Activated CD4-positive, alpha-beta memory T cell treated with anti-CD3 and anti-CD28 coated beads for 36 hours (primary cell): Measurements from ENCODE around the gene AARS2. TPM values are rescaled to one million over a fixed set of nuclear protein-coding genes. Genes with fewer than 3 reads are reported as not detected.
A peak's percentile ranks its signal among the peaks of the same experiment; 100 is the strongest.

Experiments
- CTCF ChIA-PET: fragments of 350-600 bp; sonication (Branson Sonifier 250); formaldehyde crosslinking; loops from one replicate; lab custom pipeline; 2021; ENCODE audit warnings: antibody characterized with exemption, inconsistent platforms; lab: Charles Lee
- POLR2A ChIA-PET: fragments of 350-600 bp; sonication (Branson Sonifier 250); formaldehyde crosslinking; loops from one replicate; lab custom pipeline; 2021; ENCODE audit warnings: antibody characterized with exemption; lab: Charles Lee
- DNase-seq: peaks from one replicate; pipeline ENCODE4 v3.0.0-alpha.2; 2020
- H3K27ac Mint-ChIP-seq: one replicate; pipeline ENCODE4 v1.8.0; 2021; ENCODE audit warnings: mixed read lengths
- H3K27me3 Mint-ChIP-seq: one replicate; pipeline ENCODE4 v1.8.0; 2021; ENCODE audit warnings: mixed read lengths
- H3K36me3 Mint-ChIP-seq: one replicate; pipeline ENCODE4 v1.8.0; 2021; ENCODE audit warnings: mixed read lengths
- H3K4me1 Mint-ChIP-seq: one replicate; pipeline ENCODE4 v1.8.0; 2021; ENCODE audit warnings: low read depth, mixed read lengths
- H3K4me3 Mint-ChIP-seq: one replicate; pipeline ENCODE4 v1.8.0; 2021; ENCODE audit warnings: mild to moderate bottlenecking, mixed read lengths
- H3K9me3 Mint-ChIP-seq: one replicate; pipeline ENCODE4 v1.8.0; 2021; ENCODE audit warnings: mixed read lengths
- intact Hi-C: fragments of 100-400 bp; cut with micrococcal nuclease; formaldehyde crosslinking; loops from one replicate; pipeline ENCODE4 v1.15.1; 2023
- total RNA-seq, 2 experiments: library from RNA; stranded (reverse); gene quantifications; one replicate each; pipeline ENCODE4 v1.2.3, GENCODE V29; 2021

The AARS2 gene
- total RNA-seq, 2 experiments from 2014 or later: 16.3 to 16.5 TPM

DNA sequence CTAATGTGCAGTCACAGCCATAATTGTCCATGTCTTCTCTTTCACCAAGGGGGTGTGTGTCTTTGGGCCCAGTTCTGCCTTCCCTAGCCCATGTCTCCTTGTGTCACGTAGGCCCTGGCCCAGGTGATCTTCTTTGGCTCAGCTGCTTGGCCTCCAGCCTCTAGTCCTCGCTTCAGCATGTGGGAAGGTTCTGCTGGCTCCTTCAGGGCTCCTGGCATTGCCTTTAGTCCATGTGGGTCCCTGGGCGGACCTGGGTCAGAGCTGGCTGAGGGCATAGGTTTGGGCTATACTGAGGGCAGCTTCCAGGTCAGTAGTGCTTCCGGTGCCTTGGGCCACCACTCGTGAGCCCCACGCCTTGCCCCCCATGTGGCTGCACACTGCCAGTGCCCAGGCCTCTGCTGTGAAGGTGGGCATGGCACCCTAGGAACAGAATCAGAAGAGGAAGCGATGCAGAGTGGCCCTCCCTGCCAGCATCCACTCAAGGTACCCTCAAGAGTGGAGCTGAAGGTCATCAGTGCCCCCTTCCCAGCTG lies 12.8 kb downstream of the AARS2 start:
- Mint-ChIP-seq H3K27ac (no peak overlapping the region), H3K4me3 (no peak overlapping the region), H3K27me3 (peaks cover 20% of the 10 kb centered on the region), H3K4me1 (peaks cover 6% of the 10 kb centered on the region), H3K9me3 (no peaks in the 10 kb centered on the region), H3K36me3 (peaks cover 30% of the 10 kb centered on the region)
- intact Hi-C loops: no loop called here
- CTCF ChIA-PET: interaction anchor here (1.0 to 6.2 kb wide), 2 partner anchors 13 to 32 kb away, joined by 3 to 44 read pairs; partner anchors contain the start of gene AARS2
- no peak for DNase-seq
- POLR2A ChIA-PET: interaction anchor here (0.8 kb wide), 1 partner anchor 89 kb away, joined by 3 read pairs; no protein-coding TSS in a partner anchor

DNA sequence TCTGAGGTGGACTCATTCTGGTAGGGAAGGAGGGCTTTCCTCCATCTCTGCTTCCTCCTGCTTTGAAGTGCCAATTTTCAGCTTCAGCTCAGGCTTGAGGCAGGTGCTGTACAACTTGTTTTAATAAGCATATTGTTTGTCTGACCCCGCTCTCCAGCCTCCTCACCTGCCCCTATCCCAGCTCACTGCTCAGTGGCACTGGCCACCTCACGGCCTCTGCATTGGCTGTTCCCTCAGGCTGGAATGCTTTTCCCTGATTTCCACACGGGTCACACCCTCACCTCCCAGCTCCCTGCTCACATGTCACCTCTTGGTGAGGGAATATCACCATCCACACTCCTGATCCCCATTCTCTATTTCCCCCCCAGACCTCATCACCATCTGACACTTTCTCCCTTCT lies 14.3 kb downstream of the AARS2 start:
- intact Hi-C loops: no loop called here
- POLR2A ChIA-PET: interaction anchor here (0.6 to 1.4 kb wide), 4 partner anchors 34 to 741 kb away, joined by 3 read pairs; no protein-coding TSS in a partner anchor
- CTCF ChIA-PET: interaction anchor here (1.0 to 4.1 kb wide), 4 partner anchors 12 to 40 kb away, joined by 3 to 29 read pairs (median 5); partner anchors contain the start of gene AARS2
- Mint-ChIP-seq H3K9me3 (no peaks in the 10 kb centered on the region), H3K4me1 (peaks cover 6% of the 10 kb centered on the region), H3K4me3 (no peak overlapping the region), H3K27ac (no peak overlapping the region), H3K36me3 (peaks cover 29% of the 10 kb centered on the region), H3K27me3 (peaks cover 25% of the 10 kb centered on the region)
- DNase-seq: no peak

- H3K27ac Mint-ChIP-seq: no peak overlapping the region
- no peaks in the 10 kb centered on the region for H3K9me3 Mint-ChIP-seq
- DNase-seq: no peak
- intact Hi-C loops: no loop called here
- H3K4me3 Mint-ChIP-seq: peak overlapping the region; percentile 46
- ChIA-PET POLR2A (interaction anchor here (1.0 to 1.4 kb wide), 2 partner anchors 34 to 43 kb away, joined by 3 read pairs; no protein-coding TSS in a partner anchor), CTCF (interaction anchor here (0.7 to 4.1 kb wide), 5 partner anchors 13 to 40 kb away, joined by 3 to 29 read pairs (median 4); partner anchors contain the start of genes AARS2 and TMEM151B)
- H3K4me1 Mint-ChIP-seq: peaks cover 6% of the 10 kb centered on the region
- peaks cover 30% of the 10 kb centered on the region for H3K27me3 Mint-ChIP-seq
- H3K36me3 Mint-ChIP-seq: peaks cover 24% of the 10 kb centered on the region
These were observed 14.9 kb downstream of the AARS2 start for GRCh38 chr6:44298055-44298803.

DNA sequence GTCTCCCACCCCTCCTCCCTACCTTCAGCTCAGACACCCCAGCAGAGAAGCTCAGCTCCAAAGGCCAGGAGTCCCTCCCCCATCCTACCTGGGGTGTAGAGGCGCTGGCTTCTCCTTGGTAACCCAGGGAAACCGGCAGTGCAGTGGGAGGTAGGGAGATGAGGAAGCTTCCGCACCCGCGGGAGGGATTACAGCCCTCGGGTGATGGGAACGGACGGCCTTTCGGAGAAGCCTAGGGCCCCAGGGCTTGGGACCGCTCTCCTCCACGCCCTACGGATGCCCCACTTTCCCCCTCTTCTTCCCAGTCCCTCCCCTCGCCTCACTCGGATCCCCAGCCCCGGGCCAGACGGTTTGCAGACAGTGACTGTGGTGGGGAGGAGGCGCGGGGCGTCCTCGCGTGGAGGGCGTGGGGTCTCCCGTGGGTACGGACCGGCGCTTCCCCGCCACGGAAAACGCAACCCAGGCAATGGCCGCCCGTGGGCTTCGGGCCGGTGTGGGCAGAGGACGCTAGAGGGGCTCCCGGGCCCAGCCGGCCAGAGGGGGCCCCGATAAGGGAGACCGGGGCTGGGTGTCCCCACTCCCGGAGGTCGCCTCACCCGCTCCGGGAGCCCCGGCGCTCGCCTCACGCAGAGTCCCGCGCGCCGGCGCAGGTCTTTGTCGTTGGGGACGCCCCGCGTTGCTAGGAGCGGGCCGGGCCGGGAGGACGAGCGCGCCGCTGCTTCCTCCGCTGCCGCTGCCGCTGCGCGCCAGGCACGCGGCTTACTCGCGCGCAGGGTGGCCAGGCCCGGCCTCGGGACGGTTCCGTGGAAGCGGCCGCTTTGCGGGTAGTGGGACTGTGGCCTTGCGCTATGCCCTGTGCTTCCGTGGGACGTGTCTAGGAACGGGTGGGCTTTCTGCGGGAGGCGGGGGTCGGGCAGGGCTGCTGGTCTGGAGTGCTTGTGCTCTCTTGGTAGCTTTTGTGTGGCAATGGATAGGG lies 15.8 kb downstream of the AARS2 start:
- Mint-ChIP-seq H3K27me3 (peaks cover 34% of the 10 kb centered on the region), H3K4me1 (peaks cover 6% of the 10 kb centered on the region), H3K36me3 (peaks cover 19% of the 10 kb centered on the region), H3K9me3 (no peaks in the 10 kb centered on the region), H3K4me3 (peak overlapping the region; percentile 53), H3K27ac (no peak overlapping the region)
- POLR2A ChIA-PET: interaction anchor here (1.0 to 1.4 kb wide), 4 partner anchors 29 to 42 kb away, joined by 3 read pairs; no protein-coding TSS in a partner anchor
- DNase-seq: peak; percentile 64
- CTCF ChIA-PET: interaction anchor here (0.7 to 4.1 kb wide), 6 partner anchors 9 to 41 kb away, joined by 3 to 29 read pairs (median 10); partner anchors contain the start of genes AARS2 and TMEM151B
- intact Hi-C loops: no loop called here

DNA sequence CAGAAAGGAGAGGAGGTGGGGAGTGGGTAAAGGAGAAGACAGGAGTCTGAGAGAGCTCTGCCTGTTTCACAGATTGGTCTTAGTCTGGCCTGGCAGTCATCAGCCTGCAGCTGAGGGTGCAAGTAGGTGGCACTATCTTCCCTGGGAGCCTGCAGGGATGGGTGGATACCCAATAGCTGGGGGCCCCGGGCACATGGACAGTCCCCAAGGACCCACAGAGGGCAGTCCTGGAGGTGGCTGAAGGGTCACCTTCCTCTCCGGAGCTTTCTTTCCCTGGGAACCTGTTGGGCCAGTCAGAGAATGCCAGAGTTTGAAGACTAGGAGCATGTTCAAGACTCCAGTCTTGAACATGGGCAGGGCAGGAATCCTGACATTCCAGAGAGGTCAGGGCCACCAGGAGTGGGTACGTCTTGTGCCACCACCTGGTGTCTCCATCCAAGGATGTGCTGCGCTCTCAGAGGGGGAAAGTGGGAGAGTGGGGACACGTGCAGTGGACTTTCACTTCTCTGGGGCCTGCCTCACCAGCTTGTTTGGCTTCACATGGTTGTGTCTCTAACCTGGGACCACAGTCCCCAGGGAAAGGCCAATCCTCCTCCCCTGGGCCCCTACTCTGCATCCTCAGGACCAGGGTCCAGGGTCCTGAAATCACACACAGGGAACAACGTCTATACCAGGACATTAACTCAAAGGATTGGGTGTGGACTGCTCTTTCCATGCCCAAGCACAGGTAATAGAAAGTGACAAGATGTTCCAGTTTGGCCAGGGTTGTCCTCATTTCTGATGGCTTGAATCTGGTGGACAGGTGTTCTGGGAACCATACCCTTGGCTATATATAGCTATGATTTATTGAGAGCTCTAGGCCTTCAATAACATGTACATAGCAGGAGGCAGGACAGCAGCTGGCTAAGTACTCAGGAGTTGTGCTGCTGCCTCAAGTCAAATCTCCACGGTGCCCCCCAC lies 18.0 kb downstream of the AARS2 start:
- no peak for DNase-seq
- ChIA-PET CTCF (interaction anchor here (0.5 to 4.1 kb wide), 7 partner anchors 11 to 524 kb away, joined by 3 to 29 read pairs (median 4); partner anchors contain the start of gene AARS2), POLR2A (interaction anchor here (1.0 kb wide), 1 partner anchor 11 kb away, joined by 3 read pairs; no protein-coding TSS in a partner anchor)
- H3K4me3 Mint-ChIP-seq: no peak overlapping the region
- peaks cover 6% of the 10 kb centered on the region for H3K4me1 Mint-ChIP-seq
- H3K27me3 Mint-ChIP-seq: peaks cover 51% of the 10 kb centered on the region
- no peaks in the 10 kb centered on the region for H3K9me3 Mint-ChIP-seq
- H3K36me3 Mint-ChIP-seq: peaks cover 4% of the 10 kb centered on the region
- intact Hi-C loops: no loop called here
- H3K27ac Mint-ChIP-seq: no peak overlapping the region

DNA sequence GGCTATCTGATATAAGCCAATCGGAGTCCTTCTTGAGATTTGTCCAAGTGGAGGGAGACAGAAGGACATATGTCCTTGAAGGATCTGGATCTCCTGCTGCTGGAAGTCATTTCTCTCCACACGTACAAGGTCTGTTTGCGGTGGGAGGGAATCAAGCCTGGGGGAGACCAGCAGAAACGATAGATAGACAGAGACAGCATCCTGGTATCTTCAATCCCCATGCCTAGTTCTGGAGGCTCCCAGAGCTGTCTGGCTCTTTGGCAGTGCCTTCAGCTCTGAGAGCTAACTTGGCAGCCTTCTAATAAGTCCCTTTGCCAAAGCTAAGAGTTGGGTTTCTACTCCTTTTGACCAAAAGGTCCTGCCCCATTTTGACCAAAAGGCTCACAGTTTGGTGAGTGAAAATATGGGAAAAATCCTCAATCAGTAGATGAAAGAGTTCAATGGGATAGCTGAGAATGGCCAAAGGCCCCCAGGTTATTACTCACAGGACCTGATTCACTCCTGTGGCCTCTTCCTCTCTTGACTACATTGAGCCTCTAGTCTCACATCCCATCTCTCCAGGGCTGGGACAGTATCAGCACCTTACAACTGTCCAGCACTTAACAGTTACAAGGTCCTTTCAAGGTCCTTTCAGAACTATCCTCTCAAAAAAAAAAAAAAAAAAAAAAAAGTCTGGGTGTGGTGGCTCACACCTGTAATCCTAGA lies 20.3 kb downstream of the AARS2 start:
- no peak for DNase-seq
- POLR2A ChIA-PET: interaction anchor here (0.6 kb wide), 1 partner anchor 14 kb away, joined by 3 read pairs; no protein-coding TSS in a partner anchor

DNA sequence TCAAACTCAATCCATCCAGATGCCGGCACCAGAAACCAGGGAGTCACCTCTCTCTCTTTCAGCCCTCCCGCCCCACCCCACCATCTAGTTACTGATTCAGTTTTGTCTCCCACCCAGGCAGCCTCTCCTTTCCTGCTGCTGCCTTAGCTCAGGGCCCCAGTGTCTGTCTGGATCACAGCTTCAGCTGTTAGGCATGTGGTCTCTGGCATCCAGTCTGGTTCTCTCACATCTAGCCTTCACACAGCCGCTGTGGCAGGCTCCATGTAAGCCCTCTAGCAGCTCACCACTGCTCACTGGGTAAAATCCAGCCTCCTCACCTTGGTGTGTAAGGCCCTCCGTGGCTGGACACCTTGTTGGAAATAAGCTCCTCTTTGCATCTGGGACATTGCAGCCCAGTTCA lies 21.3 kb downstream of the AARS2 start:
- Mint-ChIP-seq H3K27me3 (peaks cover 64% of the 10 kb centered on the region), H3K4me1 (no peaks in the 10 kb centered on the region), H3K9me3 (no peaks in the 10 kb centered on the region), H3K36me3 (no peaks in the 10 kb centered on the region), H3K27ac (no peak overlapping the region), H3K4me3 (no peak overlapping the region)
- no peak for DNase-seq
- CTCF ChIA-PET: interaction anchor here (0.9 to 2.0 kb wide), 5 partner anchors 12 to 48 kb away, joined by 3 to 7 read pairs (median 3); partner anchors contain the start of gene AARS2
- intact Hi-C loops: no loop called here
- POLR2A ChIA-PET: no interaction called here

More for the DNA sequence above, 20.3 kb downstream of the AARS2 start:
- intact Hi-C loops: no loop called here
- Mint-ChIP-seq H3K9me3 (no peaks in the 10 kb centered on the region), H3K27ac (no peak overlapping the region), H3K4me1 (peaks cover 2% of the 10 kb centered on the region), H3K36me3 (no peaks in the 10 kb centered on the region), H3K27me3 (peaks cover 62% of the 10 kb centered on the region), H3K4me3 (no peak overlapping the region)
- CTCF ChIA-PET: interaction anchor here (0.7 to 2.0 kb wide), 7 partner anchors 11 to 124 kb away, joined by 3 to 7 read pairs (median 4); partner anchors contain the start of gene AARS2

DNA sequence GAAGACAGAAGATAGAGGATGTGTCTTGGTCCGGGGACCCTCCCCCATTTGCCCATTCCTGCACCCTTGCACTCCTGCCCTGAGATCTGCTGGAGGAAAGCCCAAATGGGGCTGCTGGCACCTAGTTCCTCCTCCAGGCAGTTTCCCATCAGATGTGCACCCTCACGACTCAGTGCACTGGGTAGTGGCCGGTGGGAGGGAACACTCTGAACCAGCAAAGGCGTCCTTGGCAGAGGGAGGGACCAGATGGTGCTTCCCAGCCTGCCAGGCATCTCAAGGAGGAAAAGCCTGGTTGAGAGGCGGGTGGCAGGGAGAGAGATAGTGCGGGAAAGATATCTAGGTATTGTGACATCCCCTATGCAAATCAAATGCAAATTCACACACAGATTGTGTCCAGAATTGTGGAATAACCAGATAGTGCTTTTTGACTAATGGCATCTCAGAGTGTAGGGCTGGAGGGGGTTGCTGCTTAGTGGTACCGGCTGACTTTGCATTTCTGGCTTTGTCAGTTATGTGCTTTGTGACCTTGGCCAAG lies 23.4 kb downstream of the AARS2 start:
- H3K9me3 Mint-ChIP-seq: no peaks in the 10 kb centered on the region
- ChIA-PET POLR2A (interaction anchor here (0.6 kb wide), 1 partner anchor 267 kb away, joined by 3 read pairs; no protein-coding TSS in a partner anchor), CTCF (no interaction called here)
- H3K4me3 Mint-ChIP-seq: no peak overlapping the region
- H3K36me3 Mint-ChIP-seq: no peaks in the 10 kb centered on the region
- no peaks in the 10 kb centered on the region for H3K4me1 Mint-ChIP-seq
- no peak overlapping the region for H3K27ac Mint-ChIP-seq
- H3K27me3 Mint-ChIP-seq: peaks cover 62% of the 10 kb centered on the region
- no peak for DNase-seq
- intact Hi-C loops: no loop called here

DNA sequence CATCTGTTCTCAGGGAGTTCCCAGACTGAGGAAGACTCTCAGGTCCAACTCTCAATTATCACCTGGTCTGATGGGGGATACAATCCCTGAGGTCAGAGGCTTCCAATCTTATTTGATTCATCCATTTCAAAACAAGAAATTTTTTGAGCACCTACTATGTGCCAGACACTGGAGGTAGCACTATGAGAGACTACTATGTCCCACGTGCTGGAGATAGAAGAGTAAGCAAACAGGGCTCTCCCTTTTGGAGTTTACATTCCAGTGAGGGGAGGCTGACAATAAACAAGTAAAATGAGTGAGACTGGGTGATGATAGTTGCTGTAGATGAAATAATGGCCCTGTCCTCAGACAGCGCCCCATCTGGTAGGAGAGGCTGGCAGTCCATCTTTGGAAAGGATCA lies 26.4 kb downstream of the AARS2 start:
- ChIA-PET CTCF (no interaction called here), POLR2A (no interaction called here)
- peaks cover 58% of the 10 kb centered on the region for H3K27me3 Mint-ChIP-seq

GRCh38 chr6:44286285-44286565 lies 26.9 kb downstream of the AARS2 start:
- POLR2A ChIA-PET: no interaction called here
- Mint-ChIP-seq H3K27ac (no peak overlapping the region), H3K9me3 (no peaks in the 10 kb centered on the region), H3K4me1 (no peaks in the 10 kb centered on the region), H3K36me3 (no peaks in the 10 kb centered on the region), H3K27me3 (peaks cover 55% of the 10 kb centered on the region), H3K4me3 (no peak overlapping the region)
- CTCF ChIA-PET: interaction anchor here (0.8 to 1.1 kb wide), 2 partner anchors 18 to 27 kb away, joined by 3 to 7 read pairs; partner anchors contain the start of gene AARS2
- no peak for DNase-seq
- intact Hi-C loops: no loop called here

More for the DNA sequence above, 26.4 kb downstream of the AARS2 start:
- no peaks in the 10 kb centered on the region for H3K9me3 Mint-ChIP-seq
- no peaks in the 10 kb centered on the region for H3K4me1 Mint-ChIP-seq
- H3K36me3 Mint-ChIP-seq: no peaks in the 10 kb centered on the region
- no peak overlapping the region for H3K27ac Mint-ChIP-seq
- DNase-seq: no peak
- H3K4me3 Mint-ChIP-seq: no peak overlapping the region
- intact Hi-C loops: no loop called here
